ENCODE results near the gene TMEM117. TPM values are rescaled to one million over a fixed set of nuclear protein-coding genes. Genes with fewer than 3 reads are reported as not detected.

Gene TMEM117
- total RNA-seq, 2 donors from 2014 or later = 7.3 to 30.8 TPM

- H3K4me3 ChIP-seq = no peak overlapping the region
- H3K9me3 ChIP-seq = no peaks in the 10 kb centered on the region
- ATAC-seq (ENCODE audit: insufficient number of reproducible peaks, low FRiP score, low read depth) (no peak), DNase-seq (ENCODE audit: low spot score) (no peak)
- H3K4me1 ChIP-seq (ENCODE audit: control insufficient read depth in 1 of 2, low read depth in 2 of 2) = no peaks in the 10 kb centered on the region
- no peaks in the 10 kb centered on the region for H3K27me3 ChIP-seq (replicated peaks; ENCODE audit: insufficient read depth)
- H3K27ac ChIP-seq = no peak overlapping the region
- TF ChIP-seq, protein P1, sequence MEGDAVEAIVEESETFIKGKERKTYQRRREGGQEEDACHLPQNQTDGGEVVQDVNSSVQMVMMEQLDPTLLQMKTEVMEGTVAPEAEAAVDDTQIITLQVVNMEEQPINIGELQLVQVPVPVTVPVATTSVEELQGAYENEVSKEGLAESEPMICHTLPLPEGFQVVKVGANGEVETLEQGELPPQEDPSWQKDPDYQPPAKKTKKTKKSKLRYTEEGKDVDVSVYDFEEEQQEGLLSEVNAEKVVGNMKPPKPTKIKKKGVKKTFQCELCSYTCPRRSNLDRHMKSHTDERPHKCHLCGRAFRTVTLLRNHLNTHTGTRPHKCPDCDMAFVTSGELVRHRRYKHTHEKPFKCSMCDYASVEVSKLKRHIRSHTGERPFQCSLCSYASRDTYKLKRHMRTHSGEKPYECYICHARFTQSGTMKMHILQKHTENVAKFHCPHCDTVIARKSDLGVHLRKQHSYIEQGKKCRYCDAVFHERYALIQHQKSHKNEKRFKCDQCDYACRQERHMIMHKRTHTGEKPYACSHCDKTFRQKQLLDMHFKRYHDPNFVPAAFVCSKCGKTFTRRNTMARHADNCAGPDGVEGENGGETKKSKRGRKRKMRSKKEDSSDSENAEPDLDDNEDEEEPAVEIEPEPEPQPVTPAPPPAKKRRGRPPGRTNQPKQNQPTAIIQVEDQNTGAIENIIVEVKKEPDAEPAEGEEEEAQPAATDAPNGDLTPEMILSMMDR (IDR thresholded peaks at IDR 0.05) = no peak
- H3K36me3 ChIP-seq = no peaks in the 10 kb centered on the region
These were observed 548.3 kb downstream of the TMEM117 start for GRCh38 chr12:44384136-44384535.

DNA sequence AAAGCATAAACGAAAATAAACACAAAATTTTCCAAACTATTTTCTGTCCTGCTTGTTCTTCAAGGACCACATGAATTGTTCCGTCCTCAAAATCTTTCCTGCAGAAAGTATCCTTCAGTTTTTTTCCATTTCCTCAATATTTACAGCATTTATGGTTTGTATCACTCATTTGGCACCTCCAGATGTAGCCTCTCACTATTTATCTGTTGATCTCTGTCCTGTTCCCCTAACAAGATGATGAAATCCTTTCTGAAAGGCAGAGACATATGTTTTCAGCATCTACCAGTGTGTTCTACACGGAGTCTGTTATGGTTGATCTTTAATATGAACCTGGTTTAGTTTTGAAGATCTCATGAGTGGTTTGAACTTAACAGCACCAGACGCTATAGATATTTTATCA, 550.1 kb downstream of the TMEM117 start:
- TF ChIP-seq, protein P1 (IDR thresholded peaks at IDR 0.05) = no peak
- H3K9me3 ChIP-seq = no peaks in the 10 kb centered on the region
- DNase-seq (ENCODE audit: low spot score) (no peak), ATAC-seq (ENCODE audit: insufficient number of reproducible peaks, low FRiP score, low read depth) (no peak)
- no peaks in the 10 kb centered on the region for H3K27me3 ChIP-seq (replicated peaks; ENCODE audit: insufficient read depth)
- no peak overlapping the region for H3K27ac ChIP-seq
- H3K36me3 ChIP-seq = no peaks in the 10 kb centered on the region
- H3K4me1 ChIP-seq (ENCODE audit: control insufficient read depth in 1 of 2, low read depth in 2 of 2) = no peaks in the 10 kb centered on the region
- no peak overlapping the region for H3K4me3 ChIP-seq

GRCh38 chr12:44387581-44387980, 551.7 kb downstream of the TMEM117 start:
- no peak for ATAC-seq (ENCODE audit: insufficient number of reproducible peaks, low FRiP score, low read depth)
- no peak for DNase-seq (ENCODE audit: low spot score)
- no peaks in the 10 kb centered on the region for H3K36me3 ChIP-seq
- H3K4me1 ChIP-seq (ENCODE audit: control insufficient read depth in 1 of 2, low read depth in 2 of 2) = no peaks in the 10 kb centered on the region
- TF ChIP-seq, protein P1 (IDR thresholded peaks at IDR 0.05) = no peak
- H3K9me3 ChIP-seq = no peaks in the 10 kb centered on the region
- no peak overlapping the region for H3K4me3 ChIP-seq
- no peak overlapping the region for H3K27ac ChIP-seq
- no peaks in the 10 kb centered on the region for H3K27me3 ChIP-seq (replicated peaks; ENCODE audit: insufficient read depth)

DNA sequence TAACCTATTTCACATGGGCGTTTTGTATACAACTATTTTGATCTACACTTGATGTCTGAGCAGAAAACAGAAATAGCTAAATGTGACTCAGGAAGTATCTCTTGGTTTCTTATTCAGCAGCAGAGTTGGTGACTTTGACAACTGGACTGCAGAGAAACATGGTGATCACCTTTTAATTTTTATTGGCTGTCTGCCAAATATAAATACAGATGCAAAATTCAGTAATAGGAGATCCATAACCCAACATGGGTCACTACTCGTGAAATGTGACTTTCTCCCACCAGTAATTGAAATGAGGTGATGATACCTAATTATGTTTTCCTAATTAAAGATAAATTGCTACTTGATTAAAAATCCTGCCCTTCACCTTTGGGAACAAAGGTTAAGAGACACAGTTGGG, 553.2 kb downstream of the TMEM117 start:
- H3K4me3 ChIP-seq = no peak overlapping the region

GRCh38 chr12:44389896-44390295, 554.0 kb downstream of the TMEM117 start:
- no peaks in the 10 kb centered on the region for H3K27me3 ChIP-seq (replicated peaks; ENCODE audit: insufficient read depth)
- DNase-seq (ENCODE audit: low spot score) = no peak
- H3K27ac ChIP-seq = no peak overlapping the region
- no peaks in the 10 kb centered on the region for H3K4me1 ChIP-seq (ENCODE audit: control insufficient read depth in 1 of 2, low read depth in 2 of 2)
- no peak for ATAC-seq (ENCODE audit: insufficient number of reproducible peaks, low FRiP score, low read depth)
- no peak overlapping the region for H3K4me3 ChIP-seq
- TF ChIP-seq, protein P1 (IDR thresholded peaks at IDR 0.05) = no peak
- H3K9me3 ChIP-seq = no peaks in the 10 kb centered on the region
- H3K36me3 ChIP-seq = no peaks in the 10 kb centered on the region

More for the DNA sequence above, 553.2 kb downstream of the TMEM117 start:
- Histone ChIP-seq H3K27ac (no peak overlapping the region), H3K9me3 (no peaks in the 10 kb centered on the region), H3K4me1 (ENCODE audit: control insufficient read depth in 1 of 2, low read depth in 2 of 2) (no peaks in the 10 kb centered on the region), H3K27me3 (replicated peaks; ENCODE audit: insufficient read depth) (no peaks in the 10 kb centered on the region), H3K36me3 (no peaks in the 10 kb centered on the region)
- ATAC-seq (ENCODE audit: insufficient number of reproducible peaks, low FRiP score, low read depth) = no peak
- no peak for DNase-seq (ENCODE audit: low spot score)
- TF ChIP-seq, protein P1 (IDR thresholded peaks at IDR 0.05) = no peak
